PC-9 (cell line): ENCODE data around the gene OSBPL2. TPM values are rescaled to one million over a fixed set of nuclear protein-coding genes. Genes with fewer than 3 reads are reported as not detected.

ENCODE experiments used
- BruUV-seq: library from RNA; stranded (reverse); fragments of 400-500 nt; replicated peaks from 2 replicates; lab custom pipeline; 2021; lab: Mats Ljungman, UMichigan
- CTCF ChIA-PET: fragments of 300-600 bp; sonication (Branson Sonifier 250); formaldehyde crosslinking; loops from one replicate; lab custom pipeline; 2022; ENCODE audit warnings: antibody characterized with exemption; lab: Charles Lee
- POLR2A ChIA-PET: fragments of 300-600 bp; sonication (Branson Sonifier 250); formaldehyde crosslinking; loops from one replicate; lab custom pipeline; 2022; ENCODE audit warnings: antibody characterized with exemption; ENCODE audit not compliant: unreplicated experiment; lab: Charles Lee
- DNase-seq, 2 experiments: peaks; one replicate each; pipeline versions ENCODE4 v3.0.0 to v3.0.0-alpha.2; 2015 to 2022; ENCODE audit warnings: mixed read lengths in 1 of 2
- H2AFZ ChIP-seq: fragments of 200-600 bp; sonication (generic); 2 replicates; pipeline ENCODE4 v1.8.1; 2017; ENCODE audit warnings: antibody characterized with exemption
- H3F3A ChIP-seq: fragments of 200-600 bp; sonication (generic); 2 replicates; pipeline ENCODE4 v1.8.1; 2017; ENCODE audit warnings: antibody characterized with exemption, mild to moderate bottlenecking, low read depth; ENCODE audit not compliant: insufficient read depth
- H3K27ac ChIP-seq: fragments of 200-600 bp; sonication (generic); 2 replicates; pipeline ENCODE4 v1.6.1; 2016; ENCODE audit warnings: mixed run types
- H3K27me3 ChIP-seq: fragments of 200-600 bp; sonication (generic); 2 replicates; pipeline ENCODE4 v1.6.1; 2016; ENCODE audit warnings: low read depth, mixed run types; ENCODE audit not compliant: insufficient read depth
- H3K36me3 ChIP-seq: fragments of 200-600 bp; sonication (generic); 2 replicates; pipeline ENCODE4 v1.6.1; 2016; ENCODE audit warnings: low read depth, mixed run types
- H3K4me1 ChIP-seq: fragments of 200-600 bp; sonication (generic); replicated peaks from 2 replicates; pipeline ENCODE4 v1.6.1; 2016; ENCODE audit warnings: mixed run types; ENCODE audit not compliant: insufficient read depth
- H3K4me2 ChIP-seq: fragments of 200-600 bp; sonication (generic); 2 replicates; pipeline ENCODE4 v1.6.1; 2017; ENCODE audit warnings: mixed run types
- H3K4me3 ChIP-seq: fragments of 200-600 bp; sonication (generic); 2 replicates; pipeline ENCODE4 v1.6.1; 2016; ENCODE audit warnings: mixed run types
- H3K79me2 ChIP-seq: fragments of 200-600 bp; sonication (generic); 2 replicates; pipeline ENCODE4 v1.6.1; 2017; ENCODE audit warnings: low read depth, mixed run types
- H3K9me2 ChIP-seq: fragments of 200-600 bp; sonication (generic); 2 replicates; pipeline ENCODE4 v1.8.1; 2017; ENCODE audit warnings: mild to moderate bottlenecking; ENCODE audit not compliant: insufficient read depth
- H3K9me3 ChIP-seq: fragments of 200-600 bp; sonication (generic); 2 replicates; pipeline ENCODE4 v1.8.1; 2016; ENCODE audit warnings: low read depth; ENCODE audit not compliant: insufficient read depth
- H4K20me1 ChIP-seq: fragments of 200-600 bp; sonication (generic); 2 replicates; pipeline ENCODE4 v1.8.1; 2017; ENCODE audit not compliant: insufficient read depth
- CTCF ChIP-seq: fragments of 200-600 bp; sonication (generic); conservative IDR thresholded peaks from 2 replicates; pipeline ENCODE4 v1.6.1; 2017; ENCODE audit warnings: mixed run types, antibody characterized with exemption, mild to moderate bottlenecking, moderate library complexity
- EZH2 ChIP-seq: fragments of 200-600 bp; sonication (generic); IDR thresholded peaks from 2 replicates; pipeline ENCODE4 v1.8.0; 2017; ENCODE audit warnings: antibody characterized with exemption, low read depth
- intact Hi-C: fragments of 100-400 bp; cut with micrococcal nuclease; formaldehyde crosslinking; loops from one replicate; pipeline ENCODE4 v1.10.0; 2022; ENCODE audit not compliant: unreplicated experiment
- total RNA-seq: library from RNA; stranded (reverse); gene quantifications from 2 replicates; pipeline ENCODE4 v1.2.3, GENCODE V29; 2021

Gene OSBPL2
- total RNA-seq, 1 experiment from 2014 or later = 84.8 TPM

DNA sequence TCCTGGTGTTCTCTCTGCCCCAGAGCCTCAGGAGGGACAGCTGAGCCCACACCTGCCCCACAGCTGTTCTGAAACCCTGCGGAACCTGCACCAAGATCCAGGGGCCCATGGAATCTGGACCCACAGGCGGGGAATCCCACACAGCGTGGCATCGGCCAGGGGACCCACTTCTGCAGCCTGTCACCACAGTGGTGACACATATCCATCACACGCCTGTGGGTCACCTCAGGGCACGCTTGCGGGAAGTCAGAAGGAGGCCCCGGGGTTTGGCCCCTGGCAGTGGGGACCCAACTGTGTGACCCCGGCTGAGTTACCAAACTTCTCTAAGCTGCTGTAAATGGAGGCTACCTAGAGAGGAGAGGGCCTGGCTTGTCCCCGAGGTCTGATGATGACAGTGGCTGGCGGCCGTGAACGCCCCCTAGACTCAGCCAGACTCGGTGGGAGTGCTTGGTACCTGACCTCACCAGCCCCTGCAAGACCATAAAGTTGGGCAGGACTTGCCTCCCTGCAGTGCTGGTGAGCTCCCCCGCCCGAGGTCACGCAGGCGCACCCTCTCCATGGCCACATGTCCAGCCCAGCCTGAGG is 16.0 kb upstream of the OSBPL2 start:
- no peak overlapping the region for H2AFZ ChIP-seq
- H3K9me3 ChIP-seq = no peaks in the 10 kb centered on the region
- no peaks in the 10 kb centered on the region for H3K79me2 ChIP-seq
- no peak for DNase-seq
- no peak for TF ChIP-seq CTCF
- H3F3A ChIP-seq = peaks cover 9% of the 10 kb centered on the region
- intact Hi-C loops = no loop called here
- peaks cover 93% of the 10 kb centered on the region for H3K27me3 ChIP-seq
- 0 out of 2 replicates have a peak, but pooled peaks cover 4% of the 10 kb centered on the region for H4K20me1 ChIP-seq
- POLR2A ChIA-PET = no interaction called here
- CTCF ChIA-PET = no interaction called here
- no peak overlapping the region for H3K4me3 ChIP-seq
- H3K4me2 ChIP-seq = no peak overlapping the region
- H3K9me2 ChIP-seq = no peaks in the 10 kb centered on the region
- BruUV-seq = no TSS peak
- H3K4me1 ChIP-seq = no peaks in the 10 kb centered on the region
- H3K27ac ChIP-seq = no peak overlapping the region
- H3K36me3 ChIP-seq = no peaks in the 10 kb centered on the region

DNA sequence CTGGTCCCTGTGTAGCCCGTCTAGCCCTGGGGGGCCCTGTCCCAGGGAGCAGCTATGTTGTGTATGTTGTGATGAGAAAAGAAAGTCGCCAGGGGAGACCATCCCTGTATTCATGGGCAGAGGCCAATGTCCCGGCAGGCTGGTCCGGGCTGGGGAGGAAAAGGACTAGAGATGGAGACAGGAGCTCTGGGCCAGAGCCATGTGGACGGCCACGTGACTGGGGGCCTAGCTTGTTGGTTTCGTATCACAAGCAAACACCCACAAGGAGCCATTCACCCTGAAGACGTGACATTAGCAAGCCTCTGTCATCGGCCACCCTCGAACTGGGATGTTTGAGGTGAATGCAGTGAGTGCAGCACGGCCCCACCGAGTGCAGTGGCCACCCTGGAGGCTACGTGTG is 15.3 kb upstream of the OSBPL2 start:
- intact Hi-C loops = no loop called here
- no peak for DNase-seq
- Histone ChIP-seq H3K9me2 (no peaks in the 10 kb centered on the region), H3F3A (peaks cover 9% of the 10 kb centered on the region), H3K79me2 (no peaks in the 10 kb centered on the region), H3K4me1 (no peaks in the 10 kb centered on the region), H3K4me2 (no peak overlapping the region), H2AFZ (no peak overlapping the region), H3K4me3 (no peak overlapping the region), H3K9me3 (no peaks in the 10 kb centered on the region), H3K36me3 (no peaks in the 10 kb centered on the region), H3K27ac (no peak overlapping the region), H3K27me3 (peaks cover 87% of the 10 kb centered on the region), H4K20me1 (0 out of 2 replicates have a peak, but pooled peaks cover 4% of the 10 kb centered on the region)
- no peak for TF ChIP-seq CTCF
- no peak for TF ChIP-seq EZH2
- POLR2A ChIA-PET = no interaction called here
- BruUV-seq = no TSS peak
- CTCF ChIA-PET = no interaction called here

GRCh38 chr20:62223571-62223970 is 14.8 kb upstream of the OSBPL2 start:
- Histone ChIP-seq H3F3A (peaks cover 9% of the 10 kb centered on the region), H3K4me2 (no peak overlapping the region), H2AFZ (no peak overlapping the region), H3K4me1 (no peaks in the 10 kb centered on the region), H3K36me3 (no peaks in the 10 kb centered on the region), H3K4me3 (no peak overlapping the region), H3K27ac (no peak overlapping the region), H3K9me3 (no peaks in the 10 kb centered on the region), H3K27me3 (peaks cover 81% of the 10 kb centered on the region), H3K79me2 (no peaks in the 10 kb centered on the region), H3K9me2 (no peaks in the 10 kb centered on the region), H4K20me1 (0 out of 2 replicates have a peak, but pooled peaks cover 4% of the 10 kb centered on the region)
- TF ChIP-seq EZH2 (no peak), CTCF (no peak)
- intact Hi-C loops = no loop called here
- DNase-seq = no peak
- CTCF ChIA-PET = no interaction called here
- no TSS peak for BruUV-seq
- POLR2A ChIA-PET = no interaction called here
